NOMO-1 treated with DMSO at 0.1 percent for 48 hours (cell line): Measurements from ENCODE around the gene PARP2.
"Not testable (repeated sequence)": the region's sequence is repeated elsewhere in the genome, so short reads cannot be mapped to it uniquely, and the experiment has no call there.

Source experiments
- DNase-seq: peaks from one replicate; lab custom pipeline; 2025; ENCODE audit not compliant: unreplicated experiment; lab: John Stamatoyannopoulos, UW

PARP2 gene

GRCh38 chr14:20343092-20343861 is at the start of gene PARP2:
Gene PARP2 (plus strand): TSS chr14:20343635. CDS start chr14:20343642, 7 bp downstream.
- DNase-seq: peak; percentile 99

GRCh38 chr14:20294636-20295035 is 48.8 kb upstream of the PARP2 start:
- no peak for DNase-seq

GRCh38 chr14:20295067-20295466 is 48.4 kb upstream of the PARP2 start:
- peak; percentile 82 for DNase-seq

GRCh38 chr14:20302042-20302755 is 41.2 kb upstream of the PARP2 start:
- no peak for DNase-seq

- DNase-seq: peak; percentile 83
These were observed 38.0 kb upstream of the PARP2 start, which contains the start of gene TTC5 for GRCh38 chr14:20305265-20306078. Gene TTC5 (minus strand): TSS chr14:20305951. CDS start chr14:20305937, 14 bp downstream.

GRCh38 chr14:20306079-20306423 is 37.4 kb upstream of the PARP2 start:
- no peak for DNase-seq

GRCh38 chr14:20314026-20314425 is 29.4 kb upstream of the PARP2 start:
- DNase-seq: no peak

GRCh38 chr14:20317720-20318119 is 25.7 kb upstream of the PARP2 start:
- no peak for DNase-seq

GRCh38 chr14:20327005-20327869 is 16.2 kb upstream of the PARP2 start:
- DNase-seq: peak; percentile 55

- DNase-seq: no peak
These were observed 14.7 kb upstream of the PARP2 start for GRCh38 chr14:20328705-20329104.

- DNase-seq: no peak
These were observed 14.1 kb upstream of the PARP2 start for GRCh38 chr14:20329355-20329754.

GRCh38 chr14:20331053-20331613 is 12.3 kb upstream of the PARP2 start:
- DNase-seq: no peak

GRCh38 chr14:20332431-20332787 is 11.0 kb upstream of the PARP2 start:
- no peak for DNase-seq

- DNase-seq: peak; percentile 76
These were observed 10.5 kb upstream of the PARP2 start, which contains the start of gene CCNB1IP1 for GRCh38 chr14:20332788-20333493. Gene CCNB1IP1 (minus strand): TSS chr14:20333279. CDS start chr14:20316523, 16,756 bp downstream.

GRCh38 chr14:20333494-20333841 is 10.0 kb upstream of the PARP2 start:
- DNase-seq: no peak

- no peak for DNase-seq
These were observed 9.4 kb upstream of the PARP2 start for GRCh38 chr14:20334017-20334416.

- DNase-seq: not testable (repeated sequence)
These were observed 2.4 kb upstream of the PARP2 start for GRCh38 chr14:20341032-20341431.

GRCh38 chr14:20341646-20342045 is 1.8 kb upstream of the PARP2 start:
- no peak for DNase-seq

- DNase-seq: no peak
These were observed 406 bp downstream of the PARP2 start for GRCh38 chr14:20343862-20344220.

- no peak for DNase-seq
These were observed 1.9 kb downstream of the PARP2 start for GRCh38 chr14:20345366-20345765.
